Thymus (tissue), 11 donors: Measurements from ENCODE around the gene OLFM4. TPM values are rescaled to one million over a fixed set of nuclear protein-coding genes. Genes with fewer than 3 reads are reported as not detected.

Experiments used
- DNase-seq, 9 donors: peaks; one replicate each; pipeline ENCODE4 v3.0.0-alpha.2; 2013; ENCODE audit warnings: low spot score in 9 of 9, low read depth in 6 of 9, missing footprints in 1 of 9
- H3K27ac ChIP-seq, 2 donors: one replicate each; pipeline ENCODE4 v1.5.1; 2013; ENCODE audit warnings: control low read depth in 1 of 2, low read depth in 1 of 2, low read length in 1 of 2, mild to moderate bottlenecking in 1 of 2, moderate library complexity in 1 of 2
- H3K27me3 ChIP-seq, 2 donors: one replicate each; pipeline ENCODE4 v1.5.1; 2013; ENCODE audit warnings: low read length in 1 of 2; ENCODE audit not compliant: control insufficient read depth in 2 of 2, insufficient read depth in 1 of 2
- H3K36me3 ChIP-seq, 2 donors: one replicate each; pipeline ENCODE4 v1.5.1; 2013; ENCODE audit warnings: low read length in 1 of 2, mild to moderate bottlenecking in 1 of 2, moderate library complexity in 1 of 2; ENCODE audit not compliant: control insufficient read depth in 2 of 2, insufficient read depth in 2 of 2
- H3K4me1 ChIP-seq, 2 donors: one replicate each; pipeline ENCODE4 v1.5.1; 2013; ENCODE audit warnings: low read length in 2 of 2; ENCODE audit not compliant: control insufficient read depth in 2 of 2, insufficient read depth in 2 of 2
- H3K4me3 ChIP-seq, 2 donors: one replicate each; pipeline ENCODE4 v1.5.1; 2013; ENCODE audit warnings: low read length in 2 of 2, control low read depth in 1 of 2, mild to moderate bottlenecking in 1 of 2
- H3K9me3 ChIP-seq, 2 donors: one replicate each; pipeline ENCODE4 v1.5.1; 2013; ENCODE audit warnings: low read length in 1 of 2, mild to moderate bottlenecking in 1 of 2; ENCODE audit not compliant: control insufficient read depth in 2 of 2, insufficient read depth in 1 of 2
- WGBS: extraction: QIAGEN DNeasy Blood & Tissue Kit; methylation state at CpG from one replicate; pipeline ENCODE4 v1.1.7; 2013; 5-methylcytosine and 5-hydroxymethylcytosine counted together
- polyA plus RNA-seq: library from polyadenylated mRNA; stranded (reverse); fragments of 200-250 nt; gene quantifications from one replicate; pipeline ENCODE4 v1.2.3, GENCODE V29; 2013
- total RNA-seq: library from RNA; stranded (reverse); fragments of 120-200 nt; gene quantifications from one replicate; pipeline ENCODE4 v1.2.4, GENCODE V29; 2013
- donor health status: healthy.

The OLFM4 gene
- total and polyA plus RNA-seq, 2 donors: 6.5 to 38.9 TPM

- H3K9me3 ChIP-seq: no peaks in the 10 kb centered on the region
- no peak for DNase-seq
- H3K27ac ChIP-seq: no peak overlapping the region
- H3K36me3 ChIP-seq: no peaks in the 10 kb centered on the region
- no peaks in the 10 kb centered on the region for H3K27me3 ChIP-seq
- H3K4me3 ChIP-seq: no peak overlapping the region
- H3K4me1 ChIP-seq: no peaks in the 10 kb centered on the region
- WGBS: 90% methylated on average over 2 of the region's 2 CpGs
These were observed 5.4 kb upstream of the OLFM4 start for GRCh38 chr13:53023246-53023645.

- H3K9me3 ChIP-seq: no peaks in the 10 kb centered on the region
- H3K27me3 ChIP-seq: no peaks in the 10 kb centered on the region
- no peaks in the 10 kb centered on the region for H3K4me1 ChIP-seq
- no peaks in the 10 kb centered on the region for H3K36me3 ChIP-seq
- 93% methylated on average over 5 of the region's 5 CpGs for WGBS
- H3K27ac ChIP-seq: no peak overlapping the region
- H3K4me3 ChIP-seq: no peak overlapping the region
- DNase-seq: no peak
These were observed 550 bp upstream of the OLFM4 start for GRCh38 chr13:53028063-53028462.

GRCh38 chr13:53032849-53033248, 4.2 kb downstream of the OLFM4 start:
- no peak for DNase-seq
- Histone ChIP-seq H3K4me3 (no peak overlapping the region), H3K36me3 (no peaks in the 10 kb centered on the region), H3K9me3 (no peaks in the 10 kb centered on the region), H3K4me1 (no peaks in the 10 kb centered on the region), H3K27me3 (no peaks in the 10 kb centered on the region), H3K27ac (no peak overlapping the region)
- 39% methylated on average over 1 of the region's 1 CpG for WGBS

- no peak overlapping the region for H3K27ac ChIP-seq
- WGBS: 96% methylated on average over 1 of the region's 1 CpG
- DNase-seq: no peak
These were observed 10.4 kb downstream of the OLFM4 start for GRCh38 chr13:53038993-53039392.

GRCh38 chr13:53041968-53042516, 13.4 kb downstream of the OLFM4 start:
- Histone ChIP-seq H3K27ac (no peak overlapping the region), H3K9me3 (no peaks in the 10 kb centered on the region), H3K27me3 (no peaks in the 10 kb centered on the region), H3K4me1 (no peaks in the 10 kb centered on the region), H3K36me3 (no peaks in the 10 kb centered on the region), H3K4me3 (no peak overlapping the region)
- no peak for DNase-seq
- 85% methylated on average over 3 of the region's 3 CpGs for WGBS

More at GRCh38 chr13:53038993-53039392, 10.4 kb downstream of the OLFM4 start:
- H3K36me3 ChIP-seq: no peaks in the 10 kb centered on the region
- no peaks in the 10 kb centered on the region for H3K27me3 ChIP-seq
- no peaks in the 10 kb centered on the region for H3K9me3 ChIP-seq
- no peaks in the 10 kb centered on the region for H3K4me1 ChIP-seq
- H3K4me3 ChIP-seq: no peak overlapping the region

GRCh38 chr13:53042877-53043276, 14.3 kb downstream of the OLFM4 start:
- WGBS: 93% methylated on average over 4 of the region's 4 CpGs
- no peaks in the 10 kb centered on the region for H3K9me3 ChIP-seq

GRCh38 chr13:53043398-53043797, 14.8 kb downstream of the OLFM4 start:
- Histone ChIP-seq H3K9me3 (no peaks in the 10 kb centered on the region), H3K36me3 (no peaks in the 10 kb centered on the region), H3K4me3 (no peak overlapping the region), H3K27me3 (no peaks in the 10 kb centered on the region), H3K4me1 (no peaks in the 10 kb centered on the region), H3K27ac (no peak overlapping the region)
- DNase-seq: no peak
- 75% methylated on average over 2 of the region's 2 CpGs for WGBS

More at GRCh38 chr13:53042877-53043276, 14.3 kb downstream of the OLFM4 start:
- Histone ChIP-seq H3K27ac (no peak overlapping the region), H3K4me1 (no peaks in the 10 kb centered on the region), H3K4me3 (no peak overlapping the region), H3K27me3 (no peaks in the 10 kb centered on the region), H3K36me3 (no peaks in the 10 kb centered on the region)
- DNase-seq: no peak

GRCh38 chr13:53045189-53045588, 16.6 kb downstream of the OLFM4 start:
- no peaks in the 10 kb centered on the region for H3K4me1 ChIP-seq
- H3K27ac ChIP-seq: no peak overlapping the region
- H3K27me3 ChIP-seq: no peaks in the 10 kb centered on the region
- H3K9me3 ChIP-seq: no peaks in the 10 kb centered on the region
- H3K4me3 ChIP-seq: no peak overlapping the region
- DNase-seq: peak in 2 of 9 donors; percentile 2 to 3
- H3K36me3 ChIP-seq: no peaks in the 10 kb centered on the region

GRCh38 chr13:53048880-53049279, 20.3 kb downstream of the OLFM4 start:
- no peak overlapping the region for H3K27ac ChIP-seq
- H3K27me3 ChIP-seq: no peaks in the 10 kb centered on the region
- no peaks in the 10 kb centered on the region for H3K36me3 ChIP-seq
- H3K4me3 ChIP-seq: no peak overlapping the region
- 99% methylated on average over 4 of the region's 4 CpGs for WGBS
- H3K4me1 ChIP-seq: no peaks in the 10 kb centered on the region
- H3K9me3 ChIP-seq: no peaks in the 10 kb centered on the region
- DNase-seq: no peak

- no peaks in the 10 kb centered on the region for H3K36me3 ChIP-seq
- no peaks in the 10 kb centered on the region for H3K27me3 ChIP-seq
- no peaks in the 10 kb centered on the region for H3K4me1 ChIP-seq
- no peak for DNase-seq
- H3K4me3 ChIP-seq: no peak overlapping the region
- H3K9me3 ChIP-seq: no peaks in the 10 kb centered on the region
- 96% methylated on average over 7 of the region's 7 CpGs for WGBS
- no peak overlapping the region for H3K27ac ChIP-seq
These were observed 21.5 kb downstream of the OLFM4 start for GRCh38 chr13:53050151-53050550.
